HepG2 (cell line): Measurements from ENCODE around the gene SLC17A5. TPM values are rescaled to one million over a fixed set of nuclear protein-coding genes. Genes with fewer than 3 reads are reported as not detected.

Experiments
- ARID3A ChIP-seq: IDR thresholded peaks from 2 replicates; pipeline ENCODE4 v1.6.1; 2012; ENCODE audit warnings: low read depth, low read length, improper control_type of control experiment
- ELF3 ChIP-seq: IDR thresholded peaks from 2 replicates; pipeline ENCODE4 v1.6.1; 2016; ENCODE audit warnings: missing genetic modification reagents, missing compliant biosample characterization
- EP300 ChIP-seq, 3 experiments: sonication (generic) in 1 of 3; formaldehyde crosslinking in 1 of 3; IDR thresholded peaks; 2 replicates each; pipeline versions ENCODE4 v1.5.1 to v1.6.1; 2011 to 2020; ENCODE audit warnings: low read depth in 2 of 3, low read length in 2 of 3, borderline replicate concordance in 1 of 3, improper control_type of control experiment in 1 of 3, mild to moderate bottlenecking in 1 of 3, missing genetic modification reagents in 1 of 3, moderate library complexity in 1 of 3
- FOXP1 ChIP-seq, 2 experiments: fragments of 450-650 bp in 1 of 2; IDR thresholded peaks; 2 replicates each; pipeline ENCODE4 v1.6.1; 2017 to 2018; ENCODE audit warnings: antibody characterized with exemption in 1 of 2
- HMG20A ChIP-seq: IDR thresholded peaks from 2 replicates; pipeline ENCODE4 v1.6.1; 2016; ENCODE audit warnings: borderline replicate concordance
- HNF4G ChIP-seq, 2 experiments: sonication (generic) in 1 of 2; formaldehyde crosslinking in 1 of 2; IDR thresholded peaks; 2 replicates each; pipeline versions ENCODE4 v1.4.0 to v1.6.1; 2011 to 2020; ENCODE audit warnings: borderline replicate concordance in 2 of 2, low read depth in 2 of 2, mild to moderate bottlenecking in 2 of 2, low read length in 1 of 2, missing genetic modification reagents in 1 of 2, moderate library complexity in 1 of 2
- ISL2 ChIP-seq: sonication (generic); formaldehyde crosslinking; IDR thresholded peaks from 2 replicates; pipeline ENCODE4 v1.5.0; 2020; ENCODE audit warnings: missing genetic modification reagents
- KDM6A ChIP-seq: IDR thresholded peaks from 2 replicates; pipeline ENCODE4 v1.6.1; 2016; ENCODE audit warnings: low read depth
- MZF1 ChIP-seq: sonication (generic); formaldehyde crosslinking; IDR thresholded peaks from 2 replicates; pipeline ENCODE4 v1.8.1; 2023; ENCODE audit warnings: mild to moderate bottlenecking, missing genetic modification reagents, borderline replicate concordance
- NFE2 ChIP-seq: sonication (generic); formaldehyde crosslinking; IDR thresholded peaks from 2 replicates; pipeline ENCODE4 v1.4.0; 2020; ENCODE audit warnings: missing genetic modification reagents
- NFIC ChIP-seq: IDR thresholded peaks from 2 replicates; pipeline ENCODE4 v1.6.1; 2012; ENCODE audit warnings: mild to moderate bottlenecking, low read length, inconsistent platforms
- NKX3-1 ChIP-seq: sonication (generic); formaldehyde crosslinking; IDR thresholded peaks from 2 replicates; pipeline ENCODE4 v1.5.0; 2020; ENCODE audit warnings: missing genetic modification reagents
- NR2F1 ChIP-seq, 2 experiments: fragments of 450-650 bp in 1 of 2; formaldehyde crosslinking in 1 of 2; IDR thresholded peaks; 2 replicates each; pipeline versions ENCODE4 v1.5.0 to v1.6.1; 2016 to 2020; ENCODE audit warnings: mild to moderate bottlenecking in 1 of 2, missing compliant biosample characterization in 1 of 2, missing genetic modification reagents in 1 of 2, moderate library complexity in 1 of 2
- RAD21 ChIP-seq: fragments of 450-650 bp; formaldehyde crosslinking; IDR thresholded peaks from 2 replicates; pipeline ENCODE4 v1.5.0; 2020; ENCODE audit warnings: mild to moderate bottlenecking
- SMARCC2 ChIP-seq: fragments of 450-650 bp; IDR thresholded peaks from 2 replicates; pipeline ENCODE4 v1.6.1; 2017; ENCODE audit warnings: antibody characterized with exemption, mild to moderate bottlenecking
- SOX13 ChIP-seq, 3 experiments: fragments of 450-650 bp in 1 of 3; sonication (generic) in 1 of 3; formaldehyde crosslinking in 1 of 3; IDR thresholded peaks in 2 of 3; conservative IDR thresholded peaks in 1 of 3; 2 replicates each; pipeline versions ENCODE4 v1.5.0 to v1.6.1; 2016 to 2020; ENCODE audit warnings: antibody characterized with exemption in 1 of 3, mild to moderate bottlenecking in 1 of 3, missing compliant biosample characterization in 1 of 3, missing genetic modification reagents in 1 of 3, moderate library complexity in 1 of 3
- TBX2 ChIP-seq: sonication (generic); formaldehyde crosslinking; IDR thresholded peaks from 2 replicates; pipeline ENCODE4 v1.5.0; 2020; ENCODE audit warnings: missing genetic modification reagents, mild to moderate bottlenecking, borderline replicate concordance
- THAP11 ChIP-seq: IDR thresholded peaks from 2 replicates; pipeline ENCODE4 v1.6.1; 2016; ENCODE audit warnings: missing biosample characterization, missing genetic modification reagents
- XBP1 ChIP-seq: sonication (generic); formaldehyde crosslinking; IDR thresholded peaks from 2 replicates; pipeline ENCODE4 v1.5.0; 2020; ENCODE audit warnings: missing genetic modification reagents
- ZBTB43 ChIP-seq: sonication (generic); formaldehyde crosslinking; conservative IDR thresholded peaks from 2 replicates; pipeline ENCODE4 v1.4.0; 2020; ENCODE audit warnings: missing genetic modification reagents
- ZNF281 ChIP-seq: sonication (generic); formaldehyde crosslinking; IDR thresholded peaks from 2 replicates; pipeline ENCODE4 v1.4.0; 2020; ENCODE audit warnings: missing genetic modification reagents, borderline replicate concordance
- ZNF614 ChIP-seq: IDR thresholded peaks from 2 replicates; pipeline ENCODE4 v1.6.1; 2018; ENCODE audit warnings: missing biosample characterization, missing genetic modification reagents, inconsistent platforms, borderline replicate concordance
- ZNF615 ChIP-seq: sonication (generic); formaldehyde crosslinking; IDR thresholded peaks from 2 replicates; pipeline ENCODE4 v1.5.0; 2020; ENCODE audit warnings: mild to moderate bottlenecking, missing genetic modification reagents, borderline replicate concordance
- polyA plus RNA-seq, 8 experiments: library from polyadenylated mRNA; depleted of rRNA in 3 of 8; stranded (reverse) in 7 of 8; unstranded in 1 of 8; fragments of >200 nt; fragmentation: Illumina TruSeq in 4 of 8; extraction: Trizol in 4 of 8; gene quantifications; 2 replicates each; pipeline versions ENCODE4 v1.2.1 to v1.2.3, GENCODE V29; 2011 to 2016; ENCODE audit warnings: low read depth in 4 of 8, missing spikeins in 1 of 8, mixed read lengths in 1 of 8; ENCODE audit not compliant: insufficient read depth in 1 of 8
- total RNA-seq, 5 experiments: library from RNA; depleted of rRNA; stranded (reverse); fragments of >200 nt; fragmentation: Illumina TruSeq; extraction: Trizol; gene quantifications; 2 replicates each; pipeline ENCODE4 v1.2.3, GENCODE V29; 2016; ENCODE audit warnings: low read depth in 1 of 5

Gene SLC17A5
- total and polyA plus RNA-seq, 2 of the 13 experiments (the other 11 are each of a cell fraction or from before 2014, with no cell fraction given): 18.3 to 20.5 TPM

GRCh38 chr6:73560182-73560732 is 93.5 kb downstream of the SLC17A5 start (continued):
- peak; percentile 58; the same call in 1 of the 2 replicates for TF ChIP-seq ISL2 (CRISPR knock-in tag)
- TF ChIP-seq MZF1 (CRISPR knock-in tag): no peak
- TF ChIP-seq EP300 (IDR thresholded peaks at IDR 0.05; ENCODE audit: low read depth in 2 of 2, low read length in 2 of 2): peak in 1 of 2 experiments; percentile 64; a peak in 2 of 4 replicates
- peak; percentile 40; the same call in 1 of the 2 replicates for TF ChIP-seq EP300 (CRISPR knock-in tag; IDR thresholded peaks at IDR 0.05; ENCODE audit: borderline replicate concordance)
- TF ChIP-seq ARID3A: peak; percentile 44; the same call in 1 of the 2 replicates
- peak; percentile 52; the same call in 1 of the 2 replicates for TF ChIP-seq HMG20A
- 0 out of 2 replicates have a peak, but pooled peaks have one; percentile 28 for TF ChIP-seq HNF4G (IDR thresholded peaks at IDR 0.05; ENCODE audit: borderline replicate concordance, low read depth, low read length)
- TF ChIP-seq HNF4G (CRISPR knock-in tag; IDR thresholded peaks at IDR 0.05; ENCODE audit: borderline replicate concordance, low read depth): no peak
- no peak for TF ChIP-seq KDM6A (CRISPR knock-in tag)
- TF ChIP-seq ELF3: peak; percentile 26; the same call in 1 of the 2 replicates
- no peak for TF ChIP-seq RAD21 (CRISPR knock-in tag)
- no peak; the same call in 1 of the 2 replicates for TF ChIP-seq ZBTB43 (CRISPR knock-in tag)
- TF ChIP-seq SOX13 (IDR thresholded peaks at IDR 0.05): no peak
- TF ChIP-seq SOX13 (CRISPR knock-in tag; conservative IDR thresholded peaks at IDR 0.05 in 1 of 2, IDR thresholded peaks at IDR 0.05 in 1 of 2): peak in 1 of 2 experiments; percentile 87; a peak in 2 of 4 replicates
- TF ChIP-seq SMARCC2: no peak
- TF ChIP-seq NFIC: peak; percentile 52
- TF ChIP-seq XBP1 (CRISPR knock-in tag): no peak
- no peak for TF ChIP-seq ZNF281 (CRISPR knock-in tag)
- TF ChIP-seq NR2F1 (CRISPR knock-in tag; IDR thresholded peaks at IDR 0.05): peak in 1 of 2 experiments; percentile 75; a peak in 2 of 4 replicates
- no peak for TF ChIP-seq NFE2 (CRISPR knock-in tag)
- no peak for TF ChIP-seq NKX3-1
- peak; percentile 12; the same call in 1 of the 2 replicates for TF ChIP-seq THAP11 (CRISPR knock-in tag)
- no peak for TF ChIP-seq FOXP1 (IDR thresholded peaks at IDR 0.05)
- TF ChIP-seq FOXP1 (CRISPR knock-in tag; IDR thresholded peaks at IDR 0.05): peak; percentile 39; the same call in 1 of the 2 replicates
- peak; percentile 56; the same call in 1 of the 2 replicates for TF ChIP-seq TBX2 (CRISPR knock-in tag)
- 0 out of 2 replicates have a peak, but pooled peaks have one; percentile 16 for TF ChIP-seq ZNF614
- TF ChIP-seq ZNF615 (CRISPR knock-in tag): no peak
